Measurements from ENCODE around the gene SMARCD3. TPM values are rescaled to one million over a fixed set of nuclear protein-coding genes. Genes with fewer than 3 reads are reported as not detected.
A peak's percentile ranks its signal among the peaks of the same experiment; 100 is the strongest.

Gene SMARCD3
- total RNA-seq, 1 donor from 2014 or later = 132 TPM

- intact Hi-C loops (cut with micrococcal nuclease) = no loop called here
Observed at GRCh38 chr7:151223728-151224127, 24.8 kb downstream of the SMARCD3 start.

GRCh38 chr7:151218170-151218569, 30.3 kb downstream of the SMARCD3 start:
- ATAC-seq = no peak
- DNase-seq = no peak
- intact Hi-C loops (cut with micrococcal nuclease) = no loop called here

More at GRCh38 chr7:151223728-151224127, 24.8 kb downstream of the SMARCD3 start:
- ATAC-seq (no peak), DNase-seq (no peak)

- ATAC-seq = no peak
- intact Hi-C loops (cut with micrococcal nuclease) = no loop called here
Observed at GRCh38 chr7:151215396-151215795, 33.1 kb downstream of the SMARCD3 start.

GRCh38 chr7:151213826-151214225, 34.7 kb downstream of the SMARCD3 start:
- no peak for DNase-seq
- no peak for ATAC-seq
- intact Hi-C loops (cut with micrococcal nuclease) = no loop called here

More at GRCh38 chr7:151215396-151215795, 33.1 kb downstream of the SMARCD3 start:
- no peak for DNase-seq

GRCh38 chr7:151212626-151213025, 35.9 kb downstream of the SMARCD3 start:
- intact Hi-C loops (cut with micrococcal nuclease) = no loop called here
- ATAC-seq (no peak), DNase-seq (no peak)

- DNase-seq (no peak), ATAC-seq (no peak)
- intact Hi-C loops (cut with micrococcal nuclease) = no loop called here
Observed at GRCh38 chr7:151211155-151211772, 37.2 kb downstream of the SMARCD3 start.

- DNase-seq (no peak), ATAC-seq (no peak)
- intact Hi-C loops (cut with micrococcal nuclease) = no loop called here
Observed at GRCh38 chr7:151210087-151210854, 38.2 kb downstream of the SMARCD3 start, which contains the start of gene H2BK1. Gene H2BK1, minus strand, starts transcription at chr7:151210488. Its CDS starts 170 bp downstream, at chr7:151210318.

GRCh38 chr7:151209588-151209987, 38.9 kb downstream of the SMARCD3 start:
- ATAC-seq (no peak), DNase-seq (no peak)
- intact Hi-C loops (cut with micrococcal nuclease) = no loop called here

GRCh38 chr7:151208253-151208862, 40.1 kb downstream of the SMARCD3 start:
- intact Hi-C loops (cut with micrococcal nuclease) = no loop called here
- DNase-seq = no peak
- ATAC-seq = no peak

- no peak for DNase-seq
- intact Hi-C loops (cut with micrococcal nuclease) = no loop called here
- no peak for ATAC-seq
Observed at GRCh38 chr7:151207804-151208203, 40.7 kb downstream of the SMARCD3 start.

- DNase-seq (no peak), ATAC-seq (no peak)
- intact Hi-C loops (cut with micrococcal nuclease) = no loop called here
Observed at GRCh38 chr7:151207315-151207714, 41.2 kb downstream of the SMARCD3 start.

GRCh38 chr7:151206914-151207313, 41.6 kb downstream of the SMARCD3 start:
- intact Hi-C loops (cut with micrococcal nuclease) = no loop called here
- ATAC-seq (no peak), DNase-seq (no peak)

GRCh38 chr7:151205730-151206129, 42.8 kb downstream of the SMARCD3 start:
- intact Hi-C loops (cut with micrococcal nuclease) = no loop called here
- ATAC-seq = no peak

GRCh38 chr7:151204383-151205032, 44.0 kb downstream of the SMARCD3 start:
- no peak for DNase-seq
- ATAC-seq = peak; percentile 22
- intact Hi-C loops (cut with micrococcal nuclease) = no loop called here

More at GRCh38 chr7:151205730-151206129, 42.8 kb downstream of the SMARCD3 start:
- DNase-seq = no peak

- ATAC-seq = no peak
- DNase-seq = no peak
Observed at GRCh38 chr7:151202836-151203235, 45.7 kb downstream of the SMARCD3 start.

GRCh38 chr7:151201751-151202150, 46.7 kb downstream of the SMARCD3 start:
- DNase-seq (no peak), ATAC-seq (no peak)
- intact Hi-C loops (cut with micrococcal nuclease) = no loop called here

More at GRCh38 chr7:151202836-151203235, 45.7 kb downstream of the SMARCD3 start:
- intact Hi-C loops (cut with micrococcal nuclease) = no loop called here

- intact Hi-C loops (cut with micrococcal nuclease) = no loop called here
- ATAC-seq = no peak
- DNase-seq = no peak
Observed at GRCh38 chr7:151201344-151201743, 47.1 kb downstream of the SMARCD3 start.

GRCh38 chr7:151198945-151199848, 49.3 kb downstream of the SMARCD3 start:
- ATAC-seq (no peak), DNase-seq (no peak)
- intact Hi-C loops (cut with micrococcal nuclease) = no loop called here

GRCh38 chr7:151197932-151198331, 50.6 kb downstream of the SMARCD3 start:
- DNase-seq (no peak), ATAC-seq (no peak)
- intact Hi-C loops (cut with micrococcal nuclease) = no loop called here

All from left ventricle myocardium superior (tissue), 1 donor.